ENCODE data around the gene EFCAB13. TPM values are rescaled to one million over a fixed set of nuclear protein-coding genes. Genes with fewer than 3 reads are reported as not detected.
A peak's percentile ranks its signal among the peaks of the same experiment; 100 is the strongest.

Gene EFCAB13
- total RNA-seq, 1 experiment from 2014 or later = 2.7 TPM

GRCh38 chr17:47301831-47302230 lies 21.9 kb upstream of the EFCAB13 start:
- Histone ChIP-seq H3K9me2 (replicated peaks; ENCODE audit: low read length) (no peaks in the 10 kb centered on the region), H3K4me1 (ENCODE audit: insufficient read depth, low read length) (peaks cover 16% of the 10 kb centered on the region), H3K4me2 (ENCODE audit: low read length) (no peak overlapping the region), H3F3A (ENCODE audit: low read length, unreplicated experiment) (peaks cover 12% of the 10 kb centered on the region), H3K27ac (ENCODE audit: low read length) (no peak overlapping the region), H3K27me3 (ENCODE audit: low read length) (no peaks in the 10 kb centered on the region), H4K20me1 (ENCODE audit: low read length) (no peaks in the 10 kb centered on the region), H3K4me3 (ENCODE audit: low read length) (no peak overlapping the region), H3K36me3 (ENCODE audit: low read depth, low read length) (no peaks in the 10 kb centered on the region), H3K9ac (ENCODE audit: low read length) (no peak overlapping the region), H2AFZ (ENCODE audit: low read length) (no peak overlapping the region), H3K79me2 (ENCODE audit: low read length) (no peaks in the 10 kb centered on the region), H3K9me3 (ENCODE audit: low read length) (no peaks in the 10 kb centered on the region)
- TF ChIP-seq EZH2phosphoT487 (IDR thresholded peaks at IDR 0.05; ENCODE audit: borderline replicate concordance, low read length) = no peak
- TF ChIP-seq EZH2 (IDR thresholded peaks at IDR 0.05; ENCODE audit: low read length, unreplicated experiment) = no peak
- no peak for TF ChIP-seq CTCF (conservative IDR thresholded peaks at IDR 0.05; ENCODE audit: low read depth, low read length)
- no peak for DNase-seq
- CTCF ChIA-PET = no interaction called here
- intact Hi-C loops (cut with micrococcal nuclease) = no loop called here
- POLR2A ChIA-PET (ENCODE audit: unreplicated experiment) = no interaction called here
- no TSS peak for BruUV-seq (replicated peaks)
- no peak for ATAC-seq

- ChIA-PET POLR2A (ENCODE audit: unreplicated experiment) (no interaction called here), CTCF (no interaction called here)
- no peak overlapping the region for H3K27ac ChIP-seq (ENCODE audit: low read length)
- no peak overlapping the region for H3K4me2 ChIP-seq (ENCODE audit: low read length)
- TF ChIP-seq CTCF (conservative IDR thresholded peaks at IDR 0.05; ENCODE audit: low read depth, low read length) (no peak), EZH2 (IDR thresholded peaks at IDR 0.05; ENCODE audit: low read length, unreplicated experiment) (no peak), EZH2phosphoT487 (IDR thresholded peaks at IDR 0.05; ENCODE audit: borderline replicate concordance, low read length) (no peak)
- H3K4me1 ChIP-seq (ENCODE audit: insufficient read depth, low read length) = peaks cover 24% of the 10 kb centered on the region
- no peaks in the 10 kb centered on the region for H4K20me1 ChIP-seq (ENCODE audit: low read length)
- H3K27me3 ChIP-seq (ENCODE audit: low read length) = no peaks in the 10 kb centered on the region
- H3K4me3 ChIP-seq (ENCODE audit: low read length) = no peak overlapping the region
- H3K36me3 ChIP-seq (ENCODE audit: low read depth, low read length) = no peaks in the 10 kb centered on the region
- no peak overlapping the region for H2AFZ ChIP-seq (ENCODE audit: low read length)
- no peaks in the 10 kb centered on the region for H3K9me2 ChIP-seq (replicated peaks; ENCODE audit: low read length)
- H3K9me3 ChIP-seq (ENCODE audit: low read length) = no peaks in the 10 kb centered on the region
- ATAC-seq (no peak), DNase-seq (no peak)
- H3K9ac ChIP-seq (ENCODE audit: low read length) = no peak overlapping the region
- BruUV-seq (replicated peaks) = no TSS peak
- peaks cover 15% of the 10 kb centered on the region for H3F3A ChIP-seq (ENCODE audit: low read length, unreplicated experiment)
- intact Hi-C loops (cut with micrococcal nuclease) = no loop called here
- no peaks in the 10 kb centered on the region for H3K79me2 ChIP-seq (ENCODE audit: low read length)
These were observed 19.6 kb upstream of the EFCAB13 start for GRCh38 chr17:47304186-47304585.

- ChIA-PET CTCF (interaction anchor here (1.5 to 1.8 kb wide), 2 partner anchors 10 to 66 kb away, joined by 6 to 16 read pairs; no protein-coding TSS in a partner anchor), POLR2A (ENCODE audit: unreplicated experiment) (interaction anchor here (0.9 to 1.2 kb wide), 2 partner anchors 65 to 187 kb away, joined by 3 to 8 read pairs; no protein-coding TSS in a partner anchor)
- BruUV-seq (replicated peaks) = no TSS peak
- Histone ChIP-seq H3K36me3 (ENCODE audit: low read depth, low read length) (no peaks in the 10 kb centered on the region), H2AFZ (ENCODE audit: low read length) (no peak overlapping the region), H3K27ac (ENCODE audit: low read length) (peak overlapping the region; percentile 56), H3K9me2 (replicated peaks; ENCODE audit: low read length) (no peaks in the 10 kb centered on the region), H3K4me3 (ENCODE audit: low read length) (no peak overlapping the region), H3K9ac (ENCODE audit: low read length) (no peak overlapping the region), H3K27me3 (ENCODE audit: low read length) (no peaks in the 10 kb centered on the region), H3K79me2 (ENCODE audit: low read length) (no peaks in the 10 kb centered on the region), H3K4me1 (ENCODE audit: insufficient read depth, low read length) (peaks cover 24% of the 10 kb centered on the region), H4K20me1 (ENCODE audit: low read length) (no peaks in the 10 kb centered on the region), H3F3A (ENCODE audit: low read length, unreplicated experiment) (peaks cover 15% of the 10 kb centered on the region), H3K9me3 (ENCODE audit: low read length) (no peaks in the 10 kb centered on the region), H3K4me2 (ENCODE audit: low read length) (peak overlapping the region; percentile 55)
- TF ChIP-seq EZH2 (IDR thresholded peaks at IDR 0.05; ENCODE audit: low read length, unreplicated experiment) (no peak), CTCF (conservative IDR thresholded peaks at IDR 0.05; ENCODE audit: low read depth, low read length) (peak; percentile 33; the same call in 1 of the 2 replicates)
- ATAC-seq (peak; percentile 92), DNase-seq (peak; percentile 100)
- intact Hi-C loops (cut with micrococcal nuclease) = loop anchor here (1.0 kb wide), 1 partner anchor 65 kb away; no protein-coding TSS in a partner anchor
These were observed 18.3 kb upstream of the EFCAB13 start for GRCh38 chr17:47305302-47305923.
